Activated naive CD4-positive, alpha-beta T cell treated with anti-CD3 and anti-CD28 coated beads, Interleukin-2, amount 50 U/mL, for 24 hours (primary cell): ENCODE data around the gene SLC39A11.
"Not testable (repeated sequence)": the region's sequence is repeated elsewhere in the genome, so short reads cannot be mapped to it uniquely, and the experiment has no call there.

Source experiments
- H3K27ac Mint-ChIP-seq: one replicate; pipeline ENCODE4 v1.8.0; 2021; ENCODE audit warnings: mild to moderate bottlenecking, mixed read lengths
- H3K27me3 Mint-ChIP-seq: one replicate; pipeline ENCODE4 v1.8.0; 2021; ENCODE audit warnings: mixed read lengths
- H3K36me3 Mint-ChIP-seq: one replicate; pipeline ENCODE4 v1.8.0; 2021; ENCODE audit warnings: mixed read lengths
- H3K4me1 Mint-ChIP-seq: one replicate; pipeline ENCODE4 v1.8.0; 2021; ENCODE audit warnings: mixed read lengths
- H3K4me3 Mint-ChIP-seq: one replicate; pipeline ENCODE4 v1.8.0; 2021; ENCODE audit warnings: mild to moderate bottlenecking, mixed read lengths
- H3K9me3 Mint-ChIP-seq: one replicate; pipeline ENCODE4 v1.8.0; 2021; ENCODE audit warnings: mixed read lengths

SLC39A11 gene

DNA sequence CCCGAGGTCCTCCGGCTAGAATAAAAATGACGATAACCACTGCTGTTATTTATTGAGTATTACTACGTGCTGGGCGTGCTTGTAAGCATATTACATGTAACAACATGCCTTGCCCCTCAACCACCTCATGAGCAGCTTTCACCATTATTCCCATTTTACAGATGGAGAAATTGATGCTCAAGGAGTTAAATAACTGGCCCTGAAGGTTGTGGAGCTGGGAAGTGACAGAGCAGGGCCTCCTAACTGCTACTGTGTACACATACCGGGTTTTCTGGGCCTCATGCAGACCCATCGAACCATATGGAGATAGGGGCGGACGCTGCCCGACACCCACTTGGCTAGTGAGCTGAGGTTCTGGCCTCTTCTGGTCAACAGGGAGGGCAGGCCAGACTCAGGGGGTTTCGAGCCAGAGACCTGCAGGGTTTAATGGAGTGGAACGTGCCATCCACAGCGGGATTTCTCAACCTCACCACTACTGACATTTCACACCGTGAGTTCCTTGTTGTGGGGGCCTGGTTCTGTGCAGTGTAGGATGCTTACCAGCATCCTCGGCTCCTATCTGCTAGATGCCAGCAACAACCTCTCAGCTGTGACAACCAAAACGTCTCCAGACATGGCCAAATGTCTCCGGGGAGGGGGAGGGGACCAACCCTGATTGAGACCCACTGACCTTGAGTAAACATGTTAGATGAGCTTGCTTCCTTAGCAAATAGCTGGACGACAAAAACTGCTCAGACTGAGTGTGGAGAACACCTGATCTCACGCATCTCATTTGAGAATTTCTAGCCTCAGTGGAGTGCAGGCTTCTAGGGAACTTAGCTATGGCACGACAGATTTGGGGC is 432.0 kb downstream of the SLC39A11 start:
- Mint-ChIP-seq H3K27ac (no peak overlapping the region), H3K4me3 (no peak overlapping the region), H3K27me3 (no peaks in the 10 kb centered on the region), H3K9me3 (no peaks in the 10 kb centered on the region), H3K4me1 (no peaks in the 10 kb centered on the region), H3K36me3 (peaks cover 2% of the 10 kb centered on the region)

DNA sequence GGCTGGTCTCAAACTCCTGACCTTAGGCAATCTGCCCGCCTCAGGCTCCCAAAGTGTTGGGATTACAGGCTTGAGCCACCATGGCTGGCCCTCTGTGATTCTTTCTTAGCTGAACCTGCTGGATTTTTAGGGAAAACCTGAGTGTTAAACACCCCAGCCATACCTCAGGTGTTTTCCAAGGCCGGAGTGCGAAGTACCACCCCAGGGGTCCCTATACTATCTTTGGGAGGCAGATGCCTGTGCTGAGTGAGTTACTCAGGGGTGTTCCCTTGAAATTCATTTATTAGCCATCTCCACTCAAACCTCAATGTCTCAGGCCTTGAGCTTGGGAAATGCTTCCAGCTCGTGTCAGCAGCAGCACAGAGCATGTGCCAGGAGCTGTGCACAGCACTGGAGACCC is 432.7 kb downstream of the SLC39A11 start:
- Mint-ChIP-seq H3K27ac (no peak overlapping the region), H3K36me3 (peaks cover 2% of the 10 kb centered on the region), H3K9me3 (no peaks in the 10 kb centered on the region), H3K4me1 (no peaks in the 10 kb centered on the region), H3K27me3 (no peaks in the 10 kb centered on the region), H3K4me3 (no peak overlapping the region)

DNA sequence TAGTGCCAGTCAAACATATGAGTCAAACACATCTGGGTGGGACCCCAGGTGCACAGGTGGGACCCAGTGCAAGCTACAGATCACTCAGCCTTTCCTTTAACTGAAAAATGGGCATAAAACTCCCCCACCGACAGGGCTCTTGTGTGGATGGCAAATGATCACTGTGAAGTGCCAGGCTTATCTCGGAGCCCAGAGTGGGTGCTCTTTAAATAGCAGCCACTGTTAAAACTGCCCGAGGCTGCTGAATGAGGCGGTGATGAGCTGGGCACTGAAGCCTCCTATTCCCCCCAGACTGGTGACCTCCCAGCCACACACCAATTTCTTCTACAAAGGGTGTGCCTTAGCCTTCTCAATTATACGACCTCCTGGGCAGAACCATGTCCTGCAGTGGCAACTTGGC is 433.8 kb downstream of the SLC39A11 start:
- H3K27me3 Mint-ChIP-seq: no peaks in the 10 kb centered on the region

DNA sequence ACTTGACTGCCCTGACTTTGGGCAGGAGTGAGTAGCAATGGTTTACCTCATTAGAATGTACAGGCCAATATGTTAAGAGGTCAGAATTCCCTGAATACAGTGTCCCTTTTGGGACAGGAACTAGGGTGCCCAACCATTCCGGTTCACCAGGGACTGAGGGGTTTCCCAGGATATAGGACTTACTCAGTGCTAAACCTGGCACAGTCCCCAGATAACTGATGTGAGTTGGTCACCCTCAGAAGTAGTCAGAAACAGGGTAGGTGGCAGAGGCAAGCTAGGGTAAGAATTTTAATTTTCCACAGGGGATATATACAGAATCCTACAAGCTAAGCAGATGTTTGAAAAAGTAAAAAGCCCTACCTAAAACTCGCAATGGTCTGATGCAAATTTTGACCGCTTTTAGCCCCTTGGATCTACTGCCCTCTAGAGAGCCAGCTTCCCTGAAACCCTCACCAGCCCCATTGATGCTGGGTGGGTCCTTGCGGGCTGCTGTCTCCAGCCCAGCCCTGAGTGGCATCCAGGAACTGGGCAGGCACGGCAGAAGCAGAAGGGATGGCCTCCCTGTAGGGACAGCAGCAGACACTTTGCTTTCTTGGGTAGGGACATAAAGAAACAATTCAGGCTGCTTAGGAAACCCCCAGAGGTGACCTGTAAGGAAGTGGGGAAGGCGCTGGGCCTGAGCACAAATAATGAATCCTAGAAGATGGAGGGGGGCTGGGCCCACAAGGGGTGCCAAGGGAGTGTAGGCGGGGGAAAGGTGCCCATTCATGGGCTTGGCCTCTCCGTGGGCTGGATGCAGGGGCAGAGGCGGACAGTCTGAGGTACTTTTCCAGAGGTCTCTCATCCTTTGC is 434.8 kb downstream of the SLC39A11 start:
- H3K4me1 Mint-ChIP-seq: no peaks in the 10 kb centered on the region
- no peak overlapping the region for H3K4me3 Mint-ChIP-seq
- no peaks in the 10 kb centered on the region for H3K9me3 Mint-ChIP-seq
- no peak overlapping the region for H3K27ac Mint-ChIP-seq
- H3K36me3 Mint-ChIP-seq: no peaks in the 10 kb centered on the region
- H3K27me3 Mint-ChIP-seq: no peaks in the 10 kb centered on the region

More for the DNA sequence above, 433.8 kb downstream of the SLC39A11 start:
- Mint-ChIP-seq H3K4me3 (no peak overlapping the region), H3K36me3 (no peaks in the 10 kb centered on the region), H3K9me3 (no peaks in the 10 kb centered on the region), H3K27ac (no peak overlapping the region), H3K4me1 (no peaks in the 10 kb centered on the region)

DNA sequence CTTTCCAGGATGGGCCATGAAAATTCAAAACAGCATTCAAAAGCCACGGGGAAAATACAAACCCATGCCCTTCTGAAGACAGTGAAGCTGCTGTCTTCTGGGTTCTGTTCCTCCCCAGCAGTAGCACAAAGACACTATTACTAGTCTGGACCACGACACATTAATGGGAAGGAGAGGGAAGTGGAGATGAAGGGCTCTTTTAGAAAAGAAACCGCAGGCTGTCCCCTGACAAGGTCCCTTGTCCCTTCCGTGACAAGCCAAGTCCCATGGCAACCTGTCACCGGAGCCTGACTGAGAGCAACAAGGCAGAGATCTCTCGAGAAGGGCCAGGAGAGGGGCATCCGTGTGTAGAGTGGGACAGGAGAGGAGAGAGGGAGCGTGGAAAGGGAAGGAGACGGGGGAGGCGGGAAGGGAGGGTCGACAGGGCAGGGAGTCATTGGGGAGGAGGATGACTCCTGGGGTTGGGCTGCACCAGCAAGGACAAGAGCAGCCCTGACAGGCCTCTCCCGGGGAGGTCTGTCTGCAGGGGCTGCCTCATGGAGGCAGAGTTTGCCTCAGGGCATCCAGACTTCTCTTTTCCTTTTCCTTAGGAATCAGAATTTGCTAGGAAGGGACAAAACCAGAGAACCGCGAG is 436.2 kb downstream of the SLC39A11 start:
- Mint-ChIP-seq H3K27ac (no peak overlapping the region), H3K36me3 (no peaks in the 10 kb centered on the region), H3K27me3 (no peaks in the 10 kb centered on the region), H3K9me3 (no peaks in the 10 kb centered on the region), H3K4me1 (no peaks in the 10 kb centered on the region), H3K4me3 (no peak overlapping the region)

DNA sequence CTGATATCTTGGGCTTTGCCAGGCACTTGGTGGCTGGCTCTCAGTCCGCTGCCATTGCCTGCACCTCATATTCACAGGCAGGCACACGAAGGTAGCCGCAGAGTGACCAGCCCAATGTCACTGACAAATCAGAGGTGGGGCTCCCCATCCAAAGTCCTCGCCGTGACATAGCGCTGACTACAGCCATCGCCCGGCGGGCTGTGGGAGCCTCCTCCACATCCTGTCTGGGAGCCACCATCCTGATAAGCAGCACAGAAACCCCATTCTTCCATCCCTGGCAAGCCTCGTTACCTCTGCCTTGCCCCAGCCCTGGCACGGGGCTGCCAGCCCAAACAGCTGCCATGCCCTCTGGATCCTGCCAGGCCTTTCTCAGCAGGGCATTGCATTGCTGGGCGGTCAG is 437.8 kb downstream of the SLC39A11 start:
- H3K4me1 Mint-ChIP-seq: no peaks in the 10 kb centered on the region
- no peaks in the 10 kb centered on the region for H3K9me3 Mint-ChIP-seq
- no peaks in the 10 kb centered on the region for H3K27me3 Mint-ChIP-seq
- no peak overlapping the region for H3K27ac Mint-ChIP-seq
- no peak overlapping the region for H3K4me3 Mint-ChIP-seq
- no peaks in the 10 kb centered on the region for H3K36me3 Mint-ChIP-seq

DNA sequence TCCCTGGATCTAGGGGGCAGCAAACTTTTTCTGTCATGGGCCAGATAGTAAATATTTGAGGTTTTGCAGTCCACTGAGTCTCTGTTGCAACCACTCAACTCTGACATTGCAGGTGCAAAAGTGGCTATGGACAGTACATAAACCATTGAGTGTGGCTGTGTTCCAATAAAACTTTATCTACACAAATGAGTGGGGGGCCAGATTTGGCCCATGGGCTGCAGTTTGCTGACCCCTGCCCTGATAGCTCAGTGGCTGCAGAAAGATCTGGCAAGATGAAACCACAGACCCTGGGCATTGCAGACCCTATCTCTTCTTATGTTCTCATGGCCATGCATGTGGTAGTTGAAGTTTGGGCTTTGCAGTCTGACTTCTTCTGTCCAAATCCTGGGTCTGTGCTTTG is 440.5 kb downstream of the SLC39A11 start:
- Mint-ChIP-seq H3K4me1 (no peaks in the 10 kb centered on the region), H3K36me3 (peaks cover 3% of the 10 kb centered on the region), H3K27me3 (no peaks in the 10 kb centered on the region), H3K27ac (no peak overlapping the region), H3K9me3 (no peaks in the 10 kb centered on the region), H3K4me3 (no peak overlapping the region)

DNA sequence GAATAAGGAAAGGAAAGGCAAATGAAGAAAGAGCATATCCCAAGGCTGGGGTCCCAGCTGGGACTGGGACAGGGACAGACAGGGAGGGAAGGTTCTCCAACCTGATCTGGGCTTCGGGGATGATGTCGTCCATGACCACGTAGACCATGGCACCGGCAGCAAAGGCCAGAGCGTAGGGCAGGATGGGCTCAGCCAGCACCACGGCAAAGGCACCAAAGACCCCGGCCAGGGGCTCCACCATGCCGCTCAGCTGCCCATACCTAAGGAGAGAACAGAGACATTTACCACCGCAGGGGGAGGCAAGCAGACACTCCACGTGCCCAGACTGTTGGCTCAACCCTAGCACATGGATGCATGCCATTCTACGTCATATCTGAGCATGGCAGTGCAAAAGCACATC is 443.8 kb downstream of the SLC39A11 start:
- no peak overlapping the region for H3K4me3 Mint-ChIP-seq
- H3K4me1 Mint-ChIP-seq: no peaks in the 10 kb centered on the region
- H3K9me3 Mint-ChIP-seq: no peaks in the 10 kb centered on the region
- peaks cover 3% of the 10 kb centered on the region for H3K36me3 Mint-ChIP-seq
- no peaks in the 10 kb centered on the region for H3K27me3 Mint-ChIP-seq
- H3K27ac Mint-ChIP-seq: no peak overlapping the region

DNA sequence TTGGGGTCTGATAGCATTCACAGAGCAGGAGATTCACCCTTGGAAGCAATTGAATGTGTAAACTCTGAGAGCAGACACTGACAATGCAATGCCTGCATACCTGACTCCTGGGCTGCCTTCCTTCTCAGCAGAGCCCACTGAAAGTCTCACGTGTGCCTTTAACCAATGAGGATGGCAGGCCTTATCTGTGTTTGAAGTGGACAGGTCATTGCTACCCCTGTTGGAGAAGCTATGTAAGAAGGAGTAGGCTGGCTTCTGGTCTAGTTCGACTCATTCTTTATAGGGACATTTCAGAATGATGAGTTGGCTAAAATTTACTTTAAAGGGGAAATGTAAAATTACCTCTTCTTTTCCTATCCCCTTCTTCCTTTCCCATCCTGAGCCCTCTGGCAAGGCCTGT is 446.3 kb downstream of the SLC39A11 start:
- H3K4me3 Mint-ChIP-seq: no peak overlapping the region
- no peaks in the 10 kb centered on the region for H3K9me3 Mint-ChIP-seq
- H3K4me1 Mint-ChIP-seq: no peaks in the 10 kb centered on the region
- no peak overlapping the region for H3K27ac Mint-ChIP-seq
- peaks cover 3% of the 10 kb centered on the region for H3K36me3 Mint-ChIP-seq
- no peaks in the 10 kb centered on the region for H3K27me3 Mint-ChIP-seq

DNA sequence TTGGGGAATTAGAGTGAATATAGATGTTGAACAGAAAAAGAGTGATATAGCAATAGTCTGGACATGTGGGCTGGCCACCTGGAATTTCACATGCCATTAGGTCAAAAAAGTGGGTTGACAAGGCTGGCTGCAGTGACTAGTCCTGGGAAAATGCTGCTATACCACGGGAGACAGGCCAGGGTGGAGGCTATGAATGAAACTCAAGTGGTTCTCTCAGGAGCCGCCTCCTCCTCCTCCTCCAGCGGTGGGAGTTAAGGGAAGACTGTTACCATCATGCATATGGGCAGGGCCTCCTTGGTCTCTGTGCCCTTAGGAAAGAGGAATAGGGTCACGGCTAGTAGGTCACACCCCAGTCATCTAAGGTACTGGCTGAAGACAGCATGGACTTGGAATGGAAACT is 448.0 kb downstream of the SLC39A11 start:
- H3K4me3 Mint-ChIP-seq: no peak overlapping the region
- no peaks in the 10 kb centered on the region for H3K4me1 Mint-ChIP-seq
- peaks cover 2% of the 10 kb centered on the region for H3K27me3 Mint-ChIP-seq
- H3K36me3 Mint-ChIP-seq: peaks cover 3% of the 10 kb centered on the region
- H3K9me3 Mint-ChIP-seq: no peaks in the 10 kb centered on the region
- no peak overlapping the region for H3K27ac Mint-ChIP-seq

DNA sequence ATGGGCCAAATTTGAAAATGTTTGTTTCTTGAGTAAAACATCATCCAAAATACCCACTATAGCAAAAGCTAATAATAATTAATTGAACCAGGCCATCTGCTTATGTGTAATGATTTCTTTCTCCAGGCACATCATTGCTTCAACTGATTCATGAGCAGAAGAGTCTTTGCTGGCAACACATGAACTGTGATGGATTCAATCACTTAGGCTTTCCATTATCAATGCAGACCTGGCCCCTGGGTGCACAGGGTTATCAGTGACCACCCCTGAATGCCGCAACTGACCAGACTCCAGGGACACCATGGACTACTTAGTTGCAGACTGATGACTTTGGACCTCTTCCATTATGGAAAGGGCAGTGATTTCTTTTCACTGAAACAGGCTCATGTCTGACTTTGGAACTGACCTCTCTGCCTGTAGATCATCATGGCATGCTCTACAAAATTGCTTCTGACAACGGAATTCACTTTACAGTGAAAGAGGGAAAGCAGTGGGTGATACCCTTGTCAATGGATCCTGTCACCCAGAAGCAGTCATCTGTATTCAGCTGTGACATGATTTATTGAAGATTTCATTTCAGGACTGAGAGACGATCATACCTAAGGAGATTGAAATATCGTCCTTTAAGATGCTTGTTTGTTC is 448.8 kb downstream of the SLC39A11 start:
- Mint-ChIP-seq H3K27me3 (peaks cover 2% of the 10 kb centered on the region), H3K4me1 (no peaks in the 10 kb centered on the region), H3K27ac (no peak overlapping the region), H3K4me3 (no peak overlapping the region), H3K9me3 (no peaks in the 10 kb centered on the region), H3K36me3 (peaks cover 2% of the 10 kb centered on the region)

DNA sequence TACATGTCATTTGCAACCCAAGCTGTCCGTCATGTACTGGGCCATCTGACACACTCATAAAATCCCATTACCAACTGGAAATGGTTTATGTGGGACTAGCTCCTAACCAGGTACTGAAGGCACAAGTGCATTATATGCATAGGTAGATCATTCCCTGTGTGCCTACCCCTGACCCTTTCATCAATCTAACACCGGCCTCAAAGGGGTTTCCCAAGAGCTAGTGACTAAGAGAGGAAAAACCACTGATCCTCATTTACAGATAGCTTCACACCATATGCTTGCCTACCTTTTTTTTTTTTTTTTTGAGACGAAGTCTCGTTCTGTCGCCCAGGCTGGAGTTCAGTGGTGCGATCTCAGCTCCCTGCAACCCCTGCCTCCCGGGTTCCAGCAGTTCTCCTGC is 449.8 kb downstream of the SLC39A11 start:
- Mint-ChIP-seq H3K4me1 (no peaks in the 10 kb centered on the region), H3K4me3 (no peak overlapping the region), H3K9me3 (no peaks in the 10 kb centered on the region), H3K27me3 (peaks cover 2% of the 10 kb centered on the region), H3K27ac (no peak overlapping the region), H3K36me3 (peaks cover 1% of the 10 kb centered on the region)

DNA sequence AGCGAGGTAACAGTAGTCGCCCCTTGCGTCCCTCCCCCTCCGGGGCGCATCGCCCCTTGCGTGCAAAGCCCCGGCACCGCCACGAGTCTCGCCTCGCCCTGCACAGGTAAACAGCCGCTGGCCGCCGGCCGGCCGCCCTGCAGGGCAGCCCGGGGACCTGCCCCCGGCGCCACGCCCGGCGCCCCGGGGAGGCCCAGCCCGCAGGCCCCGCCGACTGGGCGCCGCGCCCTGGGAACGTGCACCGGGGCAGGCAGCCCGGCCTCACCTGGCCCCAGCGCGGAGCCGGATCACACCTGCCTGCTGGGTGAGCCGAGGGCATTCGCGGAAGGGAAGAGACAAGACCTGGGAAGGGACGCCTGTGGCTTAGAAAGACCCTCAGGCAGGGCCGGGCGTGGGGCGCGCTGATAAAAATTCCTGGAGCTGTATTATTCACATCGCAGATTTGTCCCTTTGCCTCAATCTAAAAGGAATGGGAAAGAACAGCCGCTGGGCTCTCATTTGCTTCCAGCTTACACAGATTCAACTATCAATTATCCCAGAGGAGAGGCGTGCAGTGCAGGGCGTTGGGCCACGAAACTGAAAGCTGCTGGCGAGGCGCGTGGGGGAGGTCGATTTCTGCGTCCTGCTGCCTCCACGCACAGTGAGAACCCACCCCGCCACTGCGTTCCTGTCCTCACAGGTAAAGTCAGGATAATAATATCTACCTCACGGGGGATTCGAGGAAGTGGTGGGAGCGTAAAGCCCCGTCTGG is 451.9 kb downstream of the SLC39A11 start:
- Mint-ChIP-seq H3K27ac (no peak overlapping the region), H3K27me3 (peaks cover 2% of the 10 kb centered on the region), H3K9me3 (no peaks in the 10 kb centered on the region), H3K4me1 (peaks cover under 1% of the 10 kb centered on the region), H3K4me3 (no peak overlapping the region), H3K36me3 (no peaks in the 10 kb centered on the region)

DNA sequence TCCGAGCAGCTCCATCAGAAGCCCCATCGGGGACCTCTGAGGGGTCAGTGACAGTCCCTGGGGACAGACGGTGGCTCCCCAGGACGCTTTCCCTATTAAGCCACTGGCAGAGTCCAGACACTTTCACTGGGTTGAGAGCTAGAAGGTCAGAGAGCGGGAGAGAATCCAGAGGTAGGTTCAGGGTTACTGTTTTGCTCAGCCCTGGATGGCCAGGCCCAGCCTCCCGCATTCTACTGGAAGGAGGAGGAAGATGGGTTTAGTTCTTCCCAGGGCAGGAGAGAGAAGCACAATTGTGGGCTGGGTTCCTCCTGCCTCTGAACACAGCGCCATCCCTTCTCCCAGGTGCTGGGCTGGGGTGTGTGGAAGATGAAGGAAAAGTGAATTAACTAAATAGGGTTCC is 452.8 kb downstream of the SLC39A11 start:
- Mint-ChIP-seq H3K27ac (no peak overlapping the region), H3K36me3 (no peaks in the 10 kb centered on the region), H3K9me3 (no peaks in the 10 kb centered on the region), H3K4me3 (no peak overlapping the region), H3K4me1 (peaks cover 10% of the 10 kb centered on the region), H3K27me3 (peaks cover 2% of the 10 kb centered on the region)

DNA sequence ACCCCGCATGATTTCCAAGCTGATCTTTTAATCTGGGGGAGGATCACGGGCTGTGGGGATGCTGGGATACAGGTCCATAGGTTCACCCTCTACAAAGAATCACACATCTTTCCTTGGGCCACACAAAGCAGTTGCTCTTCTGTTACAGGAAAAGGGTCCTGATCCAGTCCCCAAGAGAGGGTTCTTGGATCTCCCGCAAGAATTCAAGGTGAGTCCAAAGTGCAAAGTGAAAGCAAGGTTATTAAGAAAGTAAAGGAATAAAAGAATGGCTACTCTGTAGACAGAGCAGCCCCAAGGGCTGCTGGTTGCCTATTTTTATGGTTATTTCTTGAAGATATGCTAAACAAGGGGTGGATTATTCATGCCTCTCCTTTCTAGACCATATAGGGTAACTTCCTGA is 453.6 kb downstream of the SLC39A11 start:
- H3K27ac Mint-ChIP-seq, H3K27me3 Mint-ChIP-seq, H3K9me3 Mint-ChIP-seq, H3K4me3 Mint-ChIP-seq, H3K36me3 Mint-ChIP-seq: not testable (repeated sequence)
- H3K4me1 Mint-ChIP-seq: peaks cover 16% of the 10 kb centered on the region
